SHP77 treated with DMSO at 0.1 percent for 48 hours (cell line): ENCODE results near the gene CDK6.
"Not testable (repeated sequence)": the region's sequence is repeated elsewhere in the genome, so short reads cannot be mapped to it uniquely, and the experiment has no call there.

Experiments used
- DNase-seq: peaks from one replicate; lab custom pipeline; 2025; lab: John Stamatoyannopoulos, UW

The CDK6 gene

GRCh38 chr7:92761391-92762097 is 74.8 kb downstream of the CDK6 start:
- DNase-seq: no peak

- no peak for DNase-seq
These were observed 77.5 kb downstream of the CDK6 start for GRCh38 chr7:92758796-92759431.

GRCh38 chr7:92757311-92757910 is 79.0 kb downstream of the CDK6 start:
- DNase-seq: not testable (repeated sequence)

GRCh38 chr7:92755680-92756079 is 80.7 kb downstream of the CDK6 start:
- no peak for DNase-seq

- no peak for DNase-seq
These were observed 81.3 kb downstream of the CDK6 start for GRCh38 chr7:92754919-92755581.

GRCh38 chr7:92753614-92754013 is 82.8 kb downstream of the CDK6 start:
- DNase-seq: no peak

GRCh38 chr7:92751902-92752901 is 84.2 kb downstream of the CDK6 start:
- DNase-seq: no peak

GRCh38 chr7:92750946-92751345 is 85.4 kb downstream of the CDK6 start:
- DNase-seq: no peak

- DNase-seq: no peak
These were observed 85.9 kb downstream of the CDK6 start for GRCh38 chr7:92750447-92750839.

GRCh38 chr7:92749832-92750446 is 86.4 kb downstream of the CDK6 start:
- no peak for DNase-seq

GRCh38 chr7:92749327-92749755 is 87.0 kb downstream of the CDK6 start:
- DNase-seq: no peak

GRCh38 chr7:92748495-92748894 is 87.9 kb downstream of the CDK6 start:
- no peak for DNase-seq

GRCh38 chr7:92747041-92747835 is 89.1 kb downstream of the CDK6 start:
- DNase-seq: no peak

- no peak for DNase-seq
These were observed 91.1 kb downstream of the CDK6 start for GRCh38 chr7:92745241-92745640.

- DNase-seq: not testable (repeated sequence)
These were observed 92.2 kb downstream of the CDK6 start for GRCh38 chr7:92744180-92744579.

GRCh38 chr7:92742186-92742585 is 94.2 kb downstream of the CDK6 start:
- DNase-seq: no peak

GRCh38 chr7:92740700-92741126 is 95.7 kb downstream of the CDK6 start:
- DNase-seq: no peak

GRCh38 chr7:92740134-92740533 is 96.2 kb downstream of the CDK6 start:
- no peak for DNase-seq

GRCh38 chr7:92739091-92739490 is 97.3 kb downstream of the CDK6 start:
- DNase-seq: no peak

GRCh38 chr7:92737706-92738105 is 98.7 kb downstream of the CDK6 start:
- DNase-seq: no peak
